Esophagus muscularis mucosa (tissue), 4 donors: Measurements from ENCODE around the gene GRM2. TPM values are rescaled to one million over a fixed set of nuclear protein-coding genes. Genes with fewer than 3 reads are reported as not detected.
"Not testable (repeated sequence)": the region's sequence is repeated elsewhere in the genome, so short reads cannot be mapped to it uniquely, and the experiment has no call there.

ENCODE experiments used
- DNase-seq: peaks from one replicate; pipeline ENCODE4 v3.0.0-alpha.2; 2017; ENCODE audit errors: extremely low spot score
- H3K27ac ChIP-seq, 4 donors: fragments of 200-600 bp; sonication (generic); replicated peaks in 1 of 4; 1 replicate in 3 of 4; 2 replicates in 1 of 4; pipeline ENCODE4 v1.5.1; 2016 to 2019; ENCODE audit warnings: mild to moderate bottlenecking in 1 of 4
- H3K27me3 ChIP-seq, 4 donors: fragments of 200-600 bp; sonication (generic); one replicate each; pipeline versions ENCODE4 v1.5.1 to v1.6.0; 2016 to 2019
- H3K36me3 ChIP-seq, 4 donors: fragments of 200-600 bp; sonication (generic); one replicate each; pipeline ENCODE4 v1.5.1; 2016 to 2019
- H3K4me1 ChIP-seq, 4 donors: fragments of 200-600 bp; sonication (generic); one replicate each; pipeline ENCODE4 v1.5.1; 2016 to 2019
- H3K4me3 ChIP-seq, 4 donors: fragments of 200-600 bp; sonication (generic); 1 replicate in 2 of 4; 2 replicates in 2 of 4; pipeline ENCODE4 v1.5.1; 2016 to 2019; ENCODE audit warnings: mild to moderate bottlenecking in 4 of 4, moderate library complexity in 1 of 4
- H3K9me3 ChIP-seq, 4 donors: fragments of 200-600 bp; sonication (generic); 1 replicate in 3 of 4; 2 replicates in 1 of 4; pipeline ENCODE4 v1.5.1; 2016 to 2019
- CTCF ChIP-seq, 3 experiments: fragments of 200-600 bp in 2 of 3; fragments of 450-650 bp in 1 of 3; sonication (generic) in 2 of 3; IDR thresholded peaks; one replicate each; pipeline ENCODE4 v1.5.1; 2017 to 2019; ENCODE audit warnings: antibody characterized with exemption in 3 of 3, mild to moderate bottlenecking in 2 of 3, moderate library complexity in 1 of 3
- EP300 ChIP-seq: sonication (generic); formaldehyde crosslinking; IDR thresholded peaks from one replicate; pipeline ENCODE4 v1.6.1; 2017; ENCODE audit warnings: antibody characterized with exemption
- POLR2A ChIP-seq: fragments of 450-650 bp; IDR thresholded peaks from one replicate; pipeline ENCODE4 v1.6.1; 2017; ENCODE audit warnings: antibody characterized with exemption, moderate library complexity, mild to moderate bottlenecking, low read depth
- POLR2AphosphoS5 ChIP-seq, 2 donors: sonication (generic); formaldehyde crosslinking; IDR thresholded peaks; one replicate each; pipeline ENCODE4 v1.6.1; 2017; ENCODE audit warnings: antibody characterized with exemption in 2 of 2
- WGBS: methylation state at CpG from one replicate; pipeline ENCODE4 v1.1.5; 2018; 5-methylcytosine and 5-hydroxymethylcytosine counted together
- intact Hi-C: fragments of 100-400 bp; cut with DNase I; formaldehyde crosslinking; loops from one replicate; pipeline ENCODE4 v1.15.1; 2023
- total RNA-seq, 4 donors: library from RNA; depleted of rRNA; stranded (reverse); fragments of >200 nt; gene quantifications; one replicate each; pipeline versions ENCODE4 v1.1.0 to v1.2.1, GENCODE V29; 2016

GRM2 gene
- total RNA-seq, 4 donors from 2014 or later, result 0.11 to 0.83 (median 0.52) TPM; not detected in 1

- DNase-seq, result no peak
- H3K36me3 ChIP-seq, result no peaks in the 10 kb centered on the region
- WGBS, result 66% methylated on average over 3 of the region's 3 CpGs
- H3K4me1 ChIP-seq, result no peaks in the 10 kb centered on the region
- TF ChIP-seq EP300, result no peak
- TF ChIP-seq CTCF (IDR thresholded peaks at IDR 0.05), result no peak
- no peak for TF ChIP-seq POLR2AphosphoS5 (IDR thresholded peaks at IDR 0.05)
- TF ChIP-seq POLR2A, result no peak
- intact Hi-C loops, result no loop called here
- H3K4me3 ChIP-seq, result no peak overlapping the region
- peaks cover 0 to 31% (median 0%) of the 10 kb centered on the region in 4 donors for H3K27me3 ChIP-seq
- H3K9me3 ChIP-seq, result peaks cover 0 to under 1% (median 0%) of the 10 kb centered on the region in 4 donors
- H3K27ac ChIP-seq, result no peak overlapping the region
Measured at GRCh38 chr3:51735039-51735438, 28.2 kb downstream of the GRM2 start.

GRCh38 chr3:51735950-51736349, 29.1 kb downstream of the GRM2 start:
- Histone ChIP-seq H3K27ac (no peak overlapping the region), H3K9me3 (no peaks in the 10 kb centered on the region), H3K4me1 (no peaks in the 10 kb centered on the region), H3K27me3 (peaks cover 0 to 33% (median 0%) of the 10 kb centered on the region in 4 donors), H3K4me3 (no peak overlapping the region), H3K36me3 (no peaks in the 10 kb centered on the region)
- TF ChIP-seq POLR2A (no peak), CTCF (IDR thresholded peaks at IDR 0.05) (no peak), POLR2AphosphoS5 (IDR thresholded peaks at IDR 0.05) (no peak), EP300 (no peak)
- intact Hi-C loops, result no loop called here
- WGBS, result 72% methylated on average over 2 of the region's 2 CpGs
- DNase-seq, result no peak

- no peak for TF ChIP-seq POLR2A
- no peak for TF ChIP-seq CTCF (IDR thresholded peaks at IDR 0.05)
- TF ChIP-seq POLR2AphosphoS5 (IDR thresholded peaks at IDR 0.05), result no peak
- TF ChIP-seq EP300, result no peak
- no peaks in the 10 kb centered on the region for H3K9me3 ChIP-seq
- H3K27me3 ChIP-seq, result peaks cover 0 to 33% (median 0%) of the 10 kb centered on the region in 4 donors
- H3K27ac ChIP-seq, result no peak overlapping the region
- intact Hi-C loops, result no loop called here
- no peaks in the 10 kb centered on the region for H3K36me3 ChIP-seq
- no peak overlapping the region for H3K4me3 ChIP-seq
- DNase-seq, result no peak
- H3K4me1 ChIP-seq, result no peaks in the 10 kb centered on the region
- 53% methylated on average over 4 of the region's 4 CpGs for WGBS
Measured at GRCh38 chr3:51739110-51739509, 32.2 kb downstream of the GRM2 start.

- H3K4me3 ChIP-seq, H3K27ac ChIP-seq, H3K36me3 ChIP-seq, intact Hi-C loops, H3K4me1 ChIP-seq, H3K9me3 ChIP-seq, DNase-seq: not testable (repeated sequence)
- peaks cover 0 to 18% (median 0%) of the 10 kb centered on the region in 4 donors for H3K27me3 ChIP-seq
- WGBS, result 82% methylated on average over 3 of the region's 3 CpGs
Measured at GRCh38 chr3:51742320-51742719, 35.5 kb downstream of the GRM2 start.

- H3K9me3 ChIP-seq, H3K4me3 ChIP-seq, H3K36me3 ChIP-seq, DNase-seq, H3K4me1 ChIP-seq, intact Hi-C loops, H3K27ac ChIP-seq: not testable (repeated sequence)
- WGBS, result 66% methylated on average over 4 of the region's 4 CpGs
- peaks cover 0 to 14% (median 0%) of the 10 kb centered on the region in 4 donors for H3K27me3 ChIP-seq
Measured at GRCh38 chr3:51742978-51743377, 36.1 kb downstream of the GRM2 start.

GRCh38 chr3:51747840-51748239, 41.0 kb downstream of the GRM2 start:
- TF ChIP-seq POLR2A (no peak), POLR2AphosphoS5 (IDR thresholded peaks at IDR 0.05) (no peak), EP300 (no peak), CTCF (IDR thresholded peaks at IDR 0.05) (no peak)
- H3K27ac ChIP-seq, result no peak overlapping the region
- no peak overlapping the region for H3K4me3 ChIP-seq
- no peaks in the 10 kb centered on the region for H3K36me3 ChIP-seq
- DNase-seq, result no peak
- no peaks in the 10 kb centered on the region for H3K4me1 ChIP-seq
- no peaks in the 10 kb centered on the region for H3K9me3 ChIP-seq
- H3K27me3 ChIP-seq, result no peaks in the 10 kb centered on the region
- intact Hi-C loops, result no loop called here
